Mesodermal cell (in vitro differentiated cells): ENCODE data around the gene OR52B6.
"Not testable (repeated sequence)": the region's sequence is repeated elsewhere in the genome, so short reads cannot be mapped to it uniquely, and the experiment has no call there.

Experiments used
- H3K27ac ChIP-seq: 2 replicates; pipeline ENCODE4 v1.7.0; 2013; ENCODE audit warnings: mild to moderate bottlenecking, low read depth, low read length, moderate library complexity; ENCODE audit not compliant: severe bottlenecking
- H3K36me3 ChIP-seq: 2 replicates; pipeline ENCODE4 v1.7.1; 2013; ENCODE audit warnings: mild to moderate bottlenecking, low read length, moderate library complexity; ENCODE audit not compliant: control insufficient read depth, insufficient read depth
- H3K4me1 ChIP-seq: one replicate; pipeline ENCODE4 v1.7.1; 2013; ENCODE audit warnings: mild to moderate bottlenecking, low read length; ENCODE audit not compliant: insufficient read depth, control insufficient read depth, poor library complexity, severe bottlenecking
- H3K4me3 ChIP-seq: 2 replicates; pipeline ENCODE4 v1.7.0; 2013; ENCODE audit warnings: low read length, control low read depth, mild to moderate bottlenecking; ENCODE audit not compliant: insufficient read depth, poor library complexity, severe bottlenecking; ENCODE audit errors: extremely low read depth
- H3K9me3 ChIP-seq: 2 replicates; pipeline ENCODE4 v1.7.1; 2013; ENCODE audit warnings: mild to moderate bottlenecking, low read length, moderate library complexity; ENCODE audit not compliant: control insufficient read depth
- WGBS, 2 experiments: methylation state at CpG; one replicate each; pipeline ENCODE4 v1.1.5; 2013; ENCODE audit warnings: missing lambda C conversion rate in 2 of 2; ENCODE audit not compliant: insufficient coverage in 2 of 2; 5-methylcytosine and 5-hydroxymethylcytosine counted together

Gene OR52B6

GRCh38 chr11:5557751-5558150 is 22.9 kb upstream of the OR52B6 start:
- Histone ChIP-seq H3K4me1 (no peaks in the 10 kb centered on the region), H3K27ac (no peak overlapping the region), H3K36me3 (no peaks in the 10 kb centered on the region), H3K9me3 (no peaks in the 10 kb centered on the region), H3K4me3 (no peak overlapping the region)
- no CpG with 5 or more reads among the region's 3 CpGs for WGBS, 2 experiments

GRCh38 chr11:5564259-5565019 is 16.2 kb upstream of the OR52B6 start:
- no CpG with 5 or more reads among the region's 1 CpG for WGBS, 2 experiments
- Histone ChIP-seq H3K4me1 (no peaks in the 10 kb centered on the region), H3K36me3 (no peaks in the 10 kb centered on the region), H3K4me3 (no peak overlapping the region), H3K27ac (no peak overlapping the region), H3K9me3 (no peaks in the 10 kb centered on the region)

GRCh38 chr11:5574654-5575053 is 6.0 kb upstream of the OR52B6 start:
- H3K4me3 ChIP-seq: no peak overlapping the region
- WGBS, 2 experiments: 89 to 93% methylated on average over 1 of the region's 2 CpGs
- no peaks in the 10 kb centered on the region for H3K9me3 ChIP-seq
- no peaks in the 10 kb centered on the region for H3K36me3 ChIP-seq
- no peaks in the 10 kb centered on the region for H3K4me1 ChIP-seq
- H3K27ac ChIP-seq: no peak overlapping the region

- no peaks in the 10 kb centered on the region for H3K36me3 ChIP-seq
- H3K4me3 ChIP-seq: no peak overlapping the region
- no peak overlapping the region for H3K27ac ChIP-seq
- H3K9me3 ChIP-seq: no peaks in the 10 kb centered on the region
- WGBS, 2 experiments: 81 to 100% methylated on average over 2 to 3 of the region's 4 CpGs
- no peaks in the 10 kb centered on the region for H3K4me1 ChIP-seq
Measured at GRCh38 chr11:5575152-5575551, 5.5 kb upstream of the OR52B6 start.

- no peaks in the 10 kb centered on the region for H3K9me3 ChIP-seq
- no peaks in the 10 kb centered on the region for H3K36me3 ChIP-seq
- no peak overlapping the region for H3K4me3 ChIP-seq
- no peaks in the 10 kb centered on the region for H3K4me1 ChIP-seq
- H3K27ac ChIP-seq: no peak overlapping the region
Measured at GRCh38 chr11:5577101-5577500, 3.6 kb upstream of the OR52B6 start.

GRCh38 chr11:5581014-5581413 is 337 bp downstream of the OR52B6 start:
- H3K27ac ChIP-seq: no peak overlapping the region
- H3K4me3 ChIP-seq: no peak overlapping the region
- WGBS, 2 experiments: 80 to 97% methylated on average over 1 to 4 of the region's 4 CpGs
- no peaks in the 10 kb centered on the region for H3K4me1 ChIP-seq
- H3K36me3 ChIP-seq: no peaks in the 10 kb centered on the region
- no peaks in the 10 kb centered on the region for H3K9me3 ChIP-seq

GRCh38 chr11:5584458-5584857 is 3.8 kb downstream of the OR52B6 start:
- H3K4me3 ChIP-seq, H3K4me1 ChIP-seq, H3K27ac ChIP-seq, H3K36me3 ChIP-seq, H3K9me3 ChIP-seq: not testable (repeated sequence)
- WGBS, 2 experiments: no CpG with 5 or more reads among the region's 5 CpGs

- H3K27ac ChIP-seq, H3K4me1 ChIP-seq, H3K36me3 ChIP-seq, H3K4me3 ChIP-seq, H3K9me3 ChIP-seq: not testable (repeated sequence)
- 95 to 100% methylated on average over 9 to 30 of the region's 31 CpGs for WGBS, 2 experiments
Measured at GRCh38 chr11:5589906-5590305, 9.2 kb downstream of the OR52B6 start.

- Histone ChIP-seq H3K9me3 (no peaks in the 10 kb centered on the region), H3K36me3 (no peaks in the 10 kb centered on the region), H3K4me1 (no peaks in the 10 kb centered on the region), H3K27ac (no peak overlapping the region), H3K4me3 (no peak overlapping the region)
- WGBS, 2 experiments: 92 to 100% methylated on average over 3 of the region's 3 CpGs
Measured at GRCh38 chr11:5591613-5592012, 10.9 kb downstream of the OR52B6 start.

- no peaks in the 10 kb centered on the region for H3K9me3 ChIP-seq
- H3K36me3 ChIP-seq: no peaks in the 10 kb centered on the region
- no peak overlapping the region for H3K27ac ChIP-seq
- 85 to 100% methylated on average over 1 to 2 of the region's 5 CpGs for WGBS, 2 experiments
- H3K4me1 ChIP-seq: peaks cover 6% of the 10 kb centered on the region
- no peak overlapping the region for H3K4me3 ChIP-seq
Measured at GRCh38 chr11:5592615-5593014, 11.9 kb downstream of the OR52B6 start.

- Histone ChIP-seq H3K4me3 (no peak overlapping the region), H3K27ac (no peak overlapping the region), H3K9me3 (no peaks in the 10 kb centered on the region), H3K4me1 (peaks cover 8% of the 10 kb centered on the region), H3K36me3 (no peaks in the 10 kb centered on the region)
- no CpG with 5 or more reads among the region's 1 CpG for WGBS, 2 experiments
Measured at GRCh38 chr11:5593146-5593545, 12.5 kb downstream of the OR52B6 start.
